Measurements from ENCODE around the gene ARRDC5. TPM values are rescaled to one million over a fixed set of nuclear protein-coding genes. Genes with fewer than 3 reads are reported as not detected.

ARRDC5 gene
- total RNA-seq, 1 donor from 2014 or later = not detected

DNA sequence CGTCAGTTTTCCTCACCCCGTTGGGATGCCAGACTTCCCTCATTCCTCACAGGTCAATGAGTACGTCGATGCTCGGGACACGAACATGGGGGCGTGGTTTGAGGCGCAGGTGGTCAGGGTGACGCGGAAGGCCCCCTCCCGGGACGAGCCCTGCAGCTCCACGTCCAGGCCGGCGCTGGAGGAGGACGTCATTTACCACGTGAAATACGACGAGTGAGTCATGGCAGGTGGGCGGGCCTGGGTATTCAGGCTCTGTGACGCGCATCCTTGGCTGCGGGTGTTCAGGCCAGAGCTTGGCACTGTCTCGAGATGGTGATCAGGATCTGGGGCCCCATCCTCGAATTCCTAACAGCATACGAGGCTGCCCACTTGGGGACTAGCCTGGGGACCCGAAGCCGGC is 28.0 kb upstream of the ARRDC5 start:
- no peak overlapping the region for H3K27ac Mint-ChIP-seq (ENCODE audit: unreplicated experiment)
- Histone ChIP-seq H2AFZ (ENCODE audit: low read depth, low read length) (no peak overlapping the region), H3K4me1 (ENCODE audit: insufficient read depth, low read length) (peaks cover 36% of the 10 kb centered on the region), H3K36me3 (ENCODE audit: insufficient read depth, low read length) (peaks cover 17% of the 10 kb centered on the region), H3K27me3 (ENCODE audit: insufficient read depth, low read length) (no peaks in the 10 kb centered on the region), H4K20me1 (ENCODE audit: insufficient read depth, low read length) (peaks cover 7% of the 10 kb centered on the region), H3K4me3 (ENCODE audit: insufficient read depth, low read depth, low read length) (no peak overlapping the region), H3K27ac (ENCODE audit: low read depth, low read length) (peak overlapping the region; percentile 78), H3K9me3 (ENCODE audit: insufficient read depth, low read depth, low read length) (no peaks in the 10 kb centered on the region), H3K9ac (ENCODE audit: low read length) (peak overlapping the region; percentile 65), H3K4me2 (ENCODE audit: low read length) (peak overlapping the region; percentile 33), H3K79me2 (ENCODE audit: insufficient read depth, low read length) (peaks cover 82% of the 10 kb centered on the region)
- TF ChIP-seq EZH2 (IDR thresholded peaks at IDR 0.05; ENCODE audit: insufficient read depth, low read length) = no peak
- TF ChIP-seq, protein P1, sequence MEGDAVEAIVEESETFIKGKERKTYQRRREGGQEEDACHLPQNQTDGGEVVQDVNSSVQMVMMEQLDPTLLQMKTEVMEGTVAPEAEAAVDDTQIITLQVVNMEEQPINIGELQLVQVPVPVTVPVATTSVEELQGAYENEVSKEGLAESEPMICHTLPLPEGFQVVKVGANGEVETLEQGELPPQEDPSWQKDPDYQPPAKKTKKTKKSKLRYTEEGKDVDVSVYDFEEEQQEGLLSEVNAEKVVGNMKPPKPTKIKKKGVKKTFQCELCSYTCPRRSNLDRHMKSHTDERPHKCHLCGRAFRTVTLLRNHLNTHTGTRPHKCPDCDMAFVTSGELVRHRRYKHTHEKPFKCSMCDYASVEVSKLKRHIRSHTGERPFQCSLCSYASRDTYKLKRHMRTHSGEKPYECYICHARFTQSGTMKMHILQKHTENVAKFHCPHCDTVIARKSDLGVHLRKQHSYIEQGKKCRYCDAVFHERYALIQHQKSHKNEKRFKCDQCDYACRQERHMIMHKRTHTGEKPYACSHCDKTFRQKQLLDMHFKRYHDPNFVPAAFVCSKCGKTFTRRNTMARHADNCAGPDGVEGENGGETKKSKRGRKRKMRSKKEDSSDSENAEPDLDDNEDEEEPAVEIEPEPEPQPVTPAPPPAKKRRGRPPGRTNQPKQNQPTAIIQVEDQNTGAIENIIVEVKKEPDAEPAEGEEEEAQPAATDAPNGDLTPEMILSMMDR (IDR thresholded peaks at IDR 0.05; ENCODE audit: insufficient read depth, low read depth, low read length) = no peak
- no peak overlapping the region for H3K4me3 Mint-ChIP-seq (ENCODE audit: unreplicated experiment)
- H3K4me1 Mint-ChIP-seq (ENCODE audit: low read depth, unreplicated experiment) = peaks cover 9% of the 10 kb centered on the region
- peak; percentile 94 for DNase-seq (ENCODE audit: low read depth)
- H3K9me3 Mint-ChIP-seq (ENCODE audit: unreplicated experiment) = no peaks in the 10 kb centered on the region
- FAIRE-seq = no peak
- peaks cover 14% of the 10 kb centered on the region for H3K36me3 Mint-ChIP-seq (ENCODE audit: low read depth, unreplicated experiment)
- H3K27me3 Mint-ChIP-seq (ENCODE audit: low read depth, unreplicated experiment) = no peaks in the 10 kb centered on the region

DNA sequence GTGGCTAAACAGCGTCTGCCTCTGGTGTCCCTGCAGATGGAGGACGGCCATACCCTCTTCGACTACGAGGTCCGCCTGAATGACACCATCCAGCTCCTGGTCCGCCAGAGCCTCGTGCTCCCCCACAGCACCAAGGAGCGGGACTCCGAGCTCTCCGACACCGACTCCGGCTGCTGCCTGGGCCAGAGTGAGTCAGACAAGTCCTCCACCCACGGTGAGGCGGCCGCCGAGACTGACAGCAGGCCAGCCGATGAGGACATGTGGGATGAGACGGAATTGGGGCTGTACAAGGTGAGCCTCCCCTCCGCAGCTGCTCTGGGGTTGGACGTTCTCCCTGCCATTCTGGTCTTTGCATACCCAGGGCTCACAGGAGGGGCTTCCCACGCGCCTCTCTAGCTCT is 26.5 kb upstream of the ARRDC5 start:
- H3K4me3 ChIP-seq (ENCODE audit: insufficient read depth, low read depth, low read length) = no peak overlapping the region
- no peak for TF ChIP-seq EZH2 (IDR thresholded peaks at IDR 0.05; ENCODE audit: insufficient read depth, low read length)
- TF ChIP-seq, protein P1 (IDR thresholded peaks at IDR 0.05; ENCODE audit: insufficient read depth, low read depth, low read length) = no peak
- FAIRE-seq (no peak), DNase-seq (ENCODE audit: low read depth) (peak; percentile 84)
- H4K20me1 ChIP-seq (ENCODE audit: insufficient read depth, low read length) = peaks cover under 1% of the 10 kb centered on the region
- H3K79me2 ChIP-seq (ENCODE audit: insufficient read depth, low read length) = peaks cover 84% of the 10 kb centered on the region
- Mint-ChIP-seq H3K9me3 (ENCODE audit: unreplicated experiment) (no peaks in the 10 kb centered on the region), H3K36me3 (ENCODE audit: low read depth, unreplicated experiment) (peaks cover 7% of the 10 kb centered on the region), H3K27me3 (ENCODE audit: low read depth, unreplicated experiment) (no peaks in the 10 kb centered on the region), H3K4me3 (ENCODE audit: unreplicated experiment) (no peak overlapping the region), H3K27ac (ENCODE audit: unreplicated experiment) (no peak overlapping the region), H3K4me1 (ENCODE audit: low read depth, unreplicated experiment) (peaks cover 9% of the 10 kb centered on the region)
- H2AFZ ChIP-seq (ENCODE audit: low read depth, low read length) = peak overlapping the region; percentile 38
- peaks cover 9% of the 10 kb centered on the region for H3K36me3 ChIP-seq (ENCODE audit: insufficient read depth, low read length)
- H3K27me3 ChIP-seq (ENCODE audit: insufficient read depth, low read length) = no peaks in the 10 kb centered on the region
- H3K4me2 ChIP-seq (ENCODE audit: low read length) = peak overlapping the region; percentile 59
- H3K9ac ChIP-seq (ENCODE audit: low read length) = peak overlapping the region; percentile 53
- peak overlapping the region; percentile 58 for H3K27ac ChIP-seq (ENCODE audit: low read depth, low read length)
- H3K9me3 ChIP-seq (ENCODE audit: insufficient read depth, low read depth, low read length) = no peaks in the 10 kb centered on the region
- H3K4me1 ChIP-seq (ENCODE audit: insufficient read depth, low read length) = peaks cover 36% of the 10 kb centered on the region

- DNase-seq (ENCODE audit: low read depth) = no peak
- TF ChIP-seq EZH2 (IDR thresholded peaks at IDR 0.05; ENCODE audit: insufficient read depth, low read length) = no peak
- TF ChIP-seq, protein P1 (IDR thresholded peaks at IDR 0.05; ENCODE audit: insufficient read depth, low read depth, low read length) = no peak
- H3K9ac ChIP-seq (ENCODE audit: low read length) = no peak overlapping the region
- H3K4me2 ChIP-seq (ENCODE audit: low read length) = no peak overlapping the region
- H3K9me3 Mint-ChIP-seq (ENCODE audit: unreplicated experiment) = no peaks in the 10 kb centered on the region
- H4K20me1 ChIP-seq (ENCODE audit: insufficient read depth, low read length) = peaks cover 24% of the 10 kb centered on the region
- peaks cover 7% of the 10 kb centered on the region for H3K36me3 ChIP-seq (ENCODE audit: insufficient read depth, low read length)
- H3K27me3 ChIP-seq (ENCODE audit: insufficient read depth, low read length) = no peaks in the 10 kb centered on the region
- peaks cover 11% of the 10 kb centered on the region for H3K4me1 ChIP-seq (ENCODE audit: insufficient read depth, low read length)
- no peak overlapping the region for H3K27ac Mint-ChIP-seq (ENCODE audit: unreplicated experiment)
- peaks cover 5% of the 10 kb centered on the region for H3K4me1 Mint-ChIP-seq (ENCODE audit: low read depth, unreplicated experiment)
- no peak overlapping the region for H3K4me3 Mint-ChIP-seq (ENCODE audit: unreplicated experiment)
- peaks cover 89% of the 10 kb centered on the region for H3K79me2 ChIP-seq (ENCODE audit: insufficient read depth, low read length)
- FAIRE-seq = no peak
- no peaks in the 10 kb centered on the region for H3K36me3 Mint-ChIP-seq (ENCODE audit: low read depth, unreplicated experiment)
- no peaks in the 10 kb centered on the region for H3K27me3 Mint-ChIP-seq (ENCODE audit: low read depth, unreplicated experiment)
- H3K4me3 ChIP-seq (ENCODE audit: insufficient read depth, low read depth, low read length) = no peak overlapping the region
- H3K9me3 ChIP-seq (ENCODE audit: insufficient read depth, low read depth, low read length) = no peaks in the 10 kb centered on the region
- H3K27ac ChIP-seq (ENCODE audit: low read depth, low read length) = no peak overlapping the region
- no peak overlapping the region for H2AFZ ChIP-seq (ENCODE audit: low read depth, low read length)
Measured at GRCh38 chr19:4923276-4923747, 20.6 kb upstream of the ARRDC5 start.

Data from astrocyte (in vitro differentiated cells and primary cell).